Omental fat pad (tissue), 4 donors: ENCODE results near the gene NR4A2. TPM values are rescaled to one million over a fixed set of nuclear protein-coding genes. Genes with fewer than 3 reads are reported as not detected.

Source experiments
- ATAC-seq: fragments of 150-250 bp; one replicate; pipeline ENCODE4 v1.9.1; 2016; ENCODE audit warnings: mild to moderate bottlenecking, moderate library complexity; ENCODE audit not compliant: low FRiP score
- DNase-seq: peaks from one replicate; pipeline ENCODE4 v3.0.0-alpha.2; 2019; ENCODE audit warnings: low spot score
- CTCF ChIP-seq, 3 donors: fragments of 450-650 bp; IDR thresholded peaks; one replicate each; pipeline ENCODE4 v1.5.1; 2016 to 2017; ENCODE audit warnings: antibody characterized with exemption in 3 of 3, mild to moderate bottlenecking in 3 of 3, moderate library complexity in 2 of 3
- total RNA-seq, 4 donors: library from RNA; depleted of rRNA; stranded (reverse); fragments of >200 nt; gene quantifications; one replicate each; pipeline ENCODE4 v1.1.0, GENCODE V29; 2016

NR4A2 gene
- total RNA-seq, 4 donors from 2014 or later = 6.0 to 178 (median 13.6) TPM

- TF ChIP-seq CTCF (IDR thresholded peaks at IDR 0.05) = no peak
- no peak for ATAC-seq
Observed at GRCh38 chr2:156356014-156356754, 23.7 kb upstream of the NR4A2 start.

GRCh38 chr2:156352911-156353310 lies 20.4 kb upstream of the NR4A2 start:
- ATAC-seq = no peak
- no peak for DNase-seq

More at GRCh38 chr2:156356014-156356754, 23.7 kb upstream of the NR4A2 start:
- no peak for DNase-seq

GRCh38 chr2:156350374-156351142 lies 18.0 kb upstream of the NR4A2 start:
- no peak for DNase-seq
- TF ChIP-seq CTCF (IDR thresholded peaks at IDR 0.05) = no peak
- no peak for ATAC-seq

More at GRCh38 chr2:156352911-156353310, 20.4 kb upstream of the NR4A2 start:
- no peak for TF ChIP-seq CTCF (IDR thresholded peaks at IDR 0.05)

- DNase-seq = no peak
- no peak for ATAC-seq
- TF ChIP-seq CTCF (IDR thresholded peaks at IDR 0.05) = no peak
Observed at GRCh38 chr2:156349605-156350004, 17.1 kb upstream of the NR4A2 start.

GRCh38 chr2:156349161-156349560 lies 16.6 kb upstream of the NR4A2 start:
- DNase-seq (no peak), ATAC-seq (no peak)
- TF ChIP-seq CTCF (IDR thresholded peaks at IDR 0.05) = no peak

- no peak for TF ChIP-seq CTCF (IDR thresholded peaks at IDR 0.05)
- ATAC-seq (no peak), DNase-seq (no peak)
Observed at GRCh38 chr2:156347431-156347830, 14.9 kb upstream of the NR4A2 start.
